Ovary (tissue), 9 donors: Measurements from ENCODE around the gene P2RY2. TPM values are rescaled to one million over a fixed set of nuclear protein-coding genes. Genes with fewer than 3 reads are reported as not detected.

ENCODE experiments used
- DNase-seq, 5 donors: peaks; one replicate each; pipeline ENCODE4 v3.0.0-alpha.2; 2019 to 2020
- H3K27ac ChIP-seq, 2 donors: fragments of 200-600 bp; one replicate each; pipeline versions ENCODE4 v1.5.1 to v1.8.0; 2019 to 2022
- H3K27me3 ChIP-seq: fragments of 200-600 bp; one replicate; pipeline ENCODE4 v1.8.0; 2022
- H3K36me3 ChIP-seq: fragments of 200-600 bp; sonication (generic); one replicate; pipeline ENCODE4 v1.5.1; 2019
- H3K4me1 ChIP-seq: one replicate; pipeline ENCODE4 v1.8.1; 2013; ENCODE audit warnings: mild to moderate bottlenecking, moderate library complexity; ENCODE audit not compliant: insufficient read depth
- H3K4me3 ChIP-seq: fragments of 200-600 bp; sonication (generic); one replicate; pipeline ENCODE4 v1.5.1; 2017
- H3K9me3 ChIP-seq, 2 donors: fragments of 200-600 bp in 1 of 2; sonication (generic) in 1 of 2; one replicate each; pipeline versions ENCODE4 v1.5.1 to v1.8.1; 2013 to 2019; ENCODE audit warnings: mild to moderate bottlenecking in 1 of 2, moderate library complexity in 1 of 2
- EP300 ChIP-seq: sonication (generic); formaldehyde crosslinking; IDR thresholded peaks from one replicate; pipeline ENCODE4 v1.6.1; 2017; ENCODE audit warnings: antibody characterized with exemption
- POLR2A ChIP-seq: fragments of 450-650 bp; IDR thresholded peaks from one replicate; pipeline ENCODE4 v1.6.1; 2017; ENCODE audit warnings: antibody characterized with exemption, mild to moderate bottlenecking, moderate library complexity
- WGBS, 3 donors: extraction: QIAGEN DNeasy Blood & Tissue Kit in 1 of 3; methylation state at CpG; one replicate each; pipeline versions ENCODE4 v1.1.5 to v1.1.7; 2013 to 2017; 5-methylcytosine and 5-hydroxymethylcytosine counted together
- intact Hi-C, 4 donors: fragments of 100-400 bp; cut with DNase I; formaldehyde crosslinking; loops; one replicate each; pipeline versions ENCODE4 v1.11.0 to v1.15.1; 2022 to 2023
- polyA plus RNA-seq, 2 donors: library from polyadenylated mRNA; stranded (reverse); fragments of 200-250 nt in 1 of 2; fragments of 350-450 nt in 1 of 2; fragmentation: Illumina TruSeq in 1 of 2; extraction: RNeasy Lipid Tissue Mini Kit (QIAGEN cat#74804) in 1 of 2; gene quantifications; one replicate each; pipeline ENCODE4 v1.2.3, GENCODE V29; 2013 to 2014
- total RNA-seq, 7 donors: library from RNA; depleted of rRNA in 2 of 7; stranded (reverse); fragments of >200 nt in 2 of 7; fragmentation: NEBNext Ultra II Directional in 3 of 7; extraction: Animal tissue kit (Norgen Biotek cat#: 25700) in 3 of 7; gene quantifications; one replicate each; pipeline versions ENCODE4 v1.1.0 to v1.2.4, GENCODE V29; 2016 to 2023
- TF ChIP-seq, protein P1 (sequence below), 3 donors: fragments of 450-650 bp in 2 of 3; fragments of 200-600 bp in 1 of 3; IDR thresholded peaks; one replicate each; pipeline versions ENCODE4 v1.5.1 to v1.8.0; 2016 to 2022; ENCODE audit warnings: antibody characterized with exemption in 3 of 3, mild to moderate bottlenecking in 1 of 3
- donor health status: DM: no; HTN: no; CAD: no; lungs with moderate emphysema.
- donor health status: DM: no; HTN: no; CAD: no.
- donor health status: Bipolar disorder and iron deficiency.
- donor health status: DM: yes; HTN: yes; CAD: no.
- donor health status: DM: no; HTN: no; CAD: no.
- donor health status: DM: yes; HTN: yes; CAD: no.

P2RY2 gene
- total and polyA plus RNA-seq, 9 donors: 0.44 to 1.6 (median 1.0) TPM

DNA sequence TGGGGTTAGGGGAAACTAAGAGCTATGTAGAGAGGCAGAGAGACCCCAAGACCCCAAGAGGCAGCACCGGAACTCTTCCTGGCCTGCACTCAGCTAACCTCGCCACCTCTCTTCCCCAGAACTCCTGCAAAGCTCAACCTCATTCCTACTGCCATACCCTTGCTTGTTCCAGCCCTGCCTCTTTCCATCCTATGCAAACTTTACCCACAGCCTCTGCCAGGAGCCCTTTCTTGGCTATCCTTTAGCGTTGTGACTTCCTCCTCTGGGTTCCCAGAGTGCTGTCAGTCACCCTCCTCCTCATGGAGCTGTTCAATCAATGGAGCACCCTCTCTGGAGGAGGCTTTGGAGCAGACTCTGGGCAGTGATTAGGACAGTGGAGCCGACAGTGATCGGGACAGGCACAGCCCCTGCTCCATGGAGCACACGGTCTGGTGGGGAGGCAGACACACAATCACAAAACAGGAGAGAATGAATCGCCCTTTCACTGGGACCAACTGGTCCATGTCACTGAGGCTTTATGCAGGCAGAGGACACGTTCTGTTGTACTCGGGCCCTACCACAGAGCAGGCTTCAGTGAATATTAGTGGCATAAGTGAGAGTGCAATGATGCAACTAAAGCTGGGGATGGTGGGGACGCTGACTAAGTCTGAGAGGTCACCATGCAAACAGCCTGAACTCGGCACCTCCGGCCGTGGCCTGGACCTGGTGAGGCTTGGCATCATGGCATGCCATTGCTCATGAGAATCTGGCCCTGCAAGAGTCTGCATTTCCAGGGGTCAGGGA, 24.6 kb upstream of the P2RY2 start:
- WGBS, 3 donors: 83 to 88% (median 85%) methylated on average over 13 of the region's 13 CpGs
- TF ChIP-seq EP300 (no peak), POLR2A (no peak)
- TF ChIP-seq, protein P1, sequence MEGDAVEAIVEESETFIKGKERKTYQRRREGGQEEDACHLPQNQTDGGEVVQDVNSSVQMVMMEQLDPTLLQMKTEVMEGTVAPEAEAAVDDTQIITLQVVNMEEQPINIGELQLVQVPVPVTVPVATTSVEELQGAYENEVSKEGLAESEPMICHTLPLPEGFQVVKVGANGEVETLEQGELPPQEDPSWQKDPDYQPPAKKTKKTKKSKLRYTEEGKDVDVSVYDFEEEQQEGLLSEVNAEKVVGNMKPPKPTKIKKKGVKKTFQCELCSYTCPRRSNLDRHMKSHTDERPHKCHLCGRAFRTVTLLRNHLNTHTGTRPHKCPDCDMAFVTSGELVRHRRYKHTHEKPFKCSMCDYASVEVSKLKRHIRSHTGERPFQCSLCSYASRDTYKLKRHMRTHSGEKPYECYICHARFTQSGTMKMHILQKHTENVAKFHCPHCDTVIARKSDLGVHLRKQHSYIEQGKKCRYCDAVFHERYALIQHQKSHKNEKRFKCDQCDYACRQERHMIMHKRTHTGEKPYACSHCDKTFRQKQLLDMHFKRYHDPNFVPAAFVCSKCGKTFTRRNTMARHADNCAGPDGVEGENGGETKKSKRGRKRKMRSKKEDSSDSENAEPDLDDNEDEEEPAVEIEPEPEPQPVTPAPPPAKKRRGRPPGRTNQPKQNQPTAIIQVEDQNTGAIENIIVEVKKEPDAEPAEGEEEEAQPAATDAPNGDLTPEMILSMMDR (IDR thresholded peaks at IDR 0.05): no peak
- no peaks in the 10 kb centered on the region for H3K4me1 ChIP-seq
- DNase-seq: peak in 1 of 5 donors; percentile 12
- H3K9me3 ChIP-seq: no peaks in the 10 kb centered on the region
- no peaks in the 10 kb centered on the region for H3K27me3 ChIP-seq
- H3K36me3 ChIP-seq: no peaks in the 10 kb centered on the region
- H3K27ac ChIP-seq: no peak overlapping the region
- intact Hi-C loops: no loop called here
- no peak overlapping the region for H3K4me3 ChIP-seq

DNA sequence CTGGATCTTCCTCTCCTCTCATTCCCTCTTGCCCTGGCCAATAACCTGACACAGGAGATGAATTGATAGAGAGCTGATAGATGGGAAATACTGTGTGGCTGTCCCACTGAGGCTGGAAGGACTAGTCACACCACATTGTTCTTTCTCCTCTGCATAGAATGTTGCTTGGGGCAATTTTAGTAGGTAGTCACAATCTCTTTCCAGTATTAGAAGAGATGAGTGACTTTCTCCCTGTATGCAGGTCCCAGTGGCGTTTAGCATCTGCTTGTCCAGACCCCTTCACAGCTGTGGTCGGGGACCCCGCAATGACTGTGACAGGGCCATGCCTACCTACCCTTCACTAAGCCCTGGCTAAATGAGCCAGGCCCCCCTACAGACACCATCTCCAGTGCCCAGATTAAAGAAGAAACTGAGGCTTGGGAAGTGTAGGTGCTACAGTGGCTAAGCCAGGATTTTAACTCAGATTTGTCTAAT, 24.0 kb upstream of the P2RY2 start:
- no peaks in the 10 kb centered on the region for H3K9me3 ChIP-seq
- H3K27ac ChIP-seq: no peak overlapping the region
- no peak overlapping the region for H3K4me3 ChIP-seq
- intact Hi-C loops: no loop called here
- DNase-seq: peak in 1 of 5 donors; percentile 17
- H3K36me3 ChIP-seq: no peaks in the 10 kb centered on the region
- no peaks in the 10 kb centered on the region for H3K4me1 ChIP-seq
- TF ChIP-seq POLR2A (no peak), EP300 (no peak)
- TF ChIP-seq, protein P1 (IDR thresholded peaks at IDR 0.05): no peak
- no peaks in the 10 kb centered on the region for H3K27me3 ChIP-seq
- 87 to 97% (median 94%) methylated on average over 3 of the region's 3 CpGs for WGBS, 3 donors

DNA sequence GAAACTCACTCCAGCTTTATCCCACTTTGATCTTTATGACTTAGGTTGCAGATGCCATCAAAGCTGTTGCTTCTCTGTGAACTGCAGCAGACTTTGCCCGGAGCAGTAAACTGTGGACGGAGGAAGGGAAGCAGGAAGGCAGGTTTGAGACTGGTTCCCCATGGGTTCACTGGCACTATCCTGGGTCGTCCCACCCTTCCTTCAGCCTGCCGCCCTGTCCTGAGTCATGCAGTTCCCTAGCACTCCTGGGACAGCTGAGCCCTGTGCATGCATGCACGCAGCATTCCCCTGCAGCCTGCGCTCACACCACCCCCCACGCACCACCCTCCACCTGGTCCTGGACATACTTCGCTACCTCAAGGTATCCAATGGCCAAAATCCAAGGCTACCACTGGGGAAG, 23.5 kb upstream of the P2RY2 start:
- intact Hi-C loops: no loop called here
- DNase-seq: peak in 1 of 5 donors; percentile 17
- Histone ChIP-seq H3K9me3 (no peaks in the 10 kb centered on the region), H3K4me3 (no peak overlapping the region), H3K36me3 (no peaks in the 10 kb centered on the region), H3K27ac (no peak overlapping the region), H3K27me3 (no peaks in the 10 kb centered on the region), H3K4me1 (no peaks in the 10 kb centered on the region)
- no peak for TF ChIP-seq POLR2A
- TF ChIP-seq, protein P1 (IDR thresholded peaks at IDR 0.05): no peak
- TF ChIP-seq EP300: no peak
- 80 to 83% (median 81%) methylated on average over 8 of the region's 8 CpGs for WGBS, 3 donors

DNA sequence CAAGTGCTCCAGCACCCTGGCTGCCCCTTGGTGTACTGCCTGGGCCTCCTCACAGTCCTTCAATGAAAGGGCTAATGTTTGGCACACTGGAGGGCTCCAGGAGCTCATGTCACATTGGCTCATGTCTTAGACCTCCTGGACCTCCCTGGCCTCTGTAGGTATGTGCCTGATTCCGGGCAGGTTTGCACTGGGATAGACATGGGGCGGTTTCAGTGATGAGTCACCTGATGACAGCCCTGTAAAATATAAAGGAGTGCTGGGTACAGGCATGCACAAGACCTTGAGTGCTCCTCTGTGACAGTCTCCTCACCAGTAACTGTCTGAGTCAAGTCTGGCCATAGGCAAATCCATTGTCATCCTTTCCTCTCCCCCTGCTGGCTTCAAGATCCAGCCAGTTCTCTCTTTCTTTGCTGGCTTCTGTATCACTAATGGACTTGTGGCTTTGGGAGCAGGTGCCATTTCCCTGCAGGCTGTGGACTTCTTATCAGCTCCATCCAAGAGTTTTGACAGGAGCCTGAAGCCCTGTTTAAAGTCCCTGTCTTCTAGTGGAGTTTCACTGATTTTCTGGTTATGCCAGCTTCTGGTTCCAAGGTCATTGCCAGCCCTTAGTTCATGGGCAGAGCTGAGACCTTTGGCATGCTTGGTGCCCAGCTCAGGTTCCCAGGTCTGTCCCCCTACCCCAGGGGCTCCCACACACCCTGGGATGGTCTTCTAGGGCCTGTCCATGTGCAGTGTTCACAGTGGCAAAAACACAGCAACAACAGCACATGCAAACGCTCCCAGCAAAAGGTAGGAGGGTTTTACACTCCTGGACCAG, 22.7 kb upstream of the P2RY2 start:
- TF ChIP-seq POLR2A: no peak
- TF ChIP-seq, protein P1 (IDR thresholded peaks at IDR 0.05): no peak
- TF ChIP-seq EP300: no peak
- DNase-seq: peak in 1 of 5 donors; percentile 20
- intact Hi-C loops: no loop called here

More for the DNA sequence above, 22.7 kb upstream of the P2RY2 start:
- Histone ChIP-seq H3K4me3 (no peak overlapping the region), H3K9me3 (no peaks in the 10 kb centered on the region), H3K36me3 (no peaks in the 10 kb centered on the region), H3K27ac (no peak overlapping the region), H3K27me3 (no peaks in the 10 kb centered on the region), H3K4me1 (no peaks in the 10 kb centered on the region)
- 86 to 91% (median 88%) methylated on average over 3 of the region's 3 CpGs for WGBS, 3 donors
